Measurements from ENCODE around the gene CCBE1. TPM values are rescaled to one million over a fixed set of nuclear protein-coding genes. Genes with fewer than 3 reads are reported as not detected.
"Not testable (repeated sequence)": the region's sequence is repeated elsewhere in the genome, so short reads cannot be mapped to it uniquely, and the experiment has no call there.

CCBE1 gene
- total and polyA plus RNA-seq, 7 donors = 0.23 to 61.1 (median 38.9) TPM

- no peak for DNase-seq
- TF ChIP-seq EP300 (IDR thresholded peaks at IDR 0.05) = no peak
- no peak for TF ChIP-seq POLR2AphosphoS5 (IDR thresholded peaks at IDR 0.05)
- no peak for TF ChIP-seq CTCF (IDR thresholded peaks at IDR 0.05)
- TF ChIP-seq POLR2A (IDR thresholded peaks at IDR 0.05) = no peak
- no peak overlapping the region for H3K4me3 ChIP-seq
- no peak overlapping the region for H3K27ac ChIP-seq
- H3K9me3 ChIP-seq = no peaks in the 10 kb centered on the region
- H3K36me3 ChIP-seq = no peaks in the 10 kb centered on the region
- no peaks in the 10 kb centered on the region for H3K27me3 ChIP-seq
- H3K4me1 ChIP-seq = no peaks in the 10 kb centered on the region
- intact Hi-C loops (cut with DNase I) = no loop called here
These were observed 42.9 kb upstream of the CCBE1 start for GRCh38 chr18:59740141-59740540.

GRCh38 chr18:59737776-59738300 is 40.6 kb upstream of the CCBE1 start:
- intact Hi-C loops (cut with DNase I) = no loop called here
- Histone ChIP-seq H3K27ac (no peak overlapping the region), H3K27me3 (no peaks in the 10 kb centered on the region), H3K9me3 (no peaks in the 10 kb centered on the region), H3K36me3 (no peaks in the 10 kb centered on the region), H3K4me3 (no peak overlapping the region), H3K4me1 (no peaks in the 10 kb centered on the region)
- no peak for DNase-seq
- TF ChIP-seq POLR2A (IDR thresholded peaks at IDR 0.05) (no peak), POLR2AphosphoS5 (IDR thresholded peaks at IDR 0.05) (no peak), EP300 (IDR thresholded peaks at IDR 0.05) (no peak), CTCF (IDR thresholded peaks at IDR 0.05) (no peak)
- WGBS, 2 donors = 91 to 92% methylated on average over 3 of the region's 3 CpGs

GRCh38 chr18:59737335-59737734 is 40.1 kb upstream of the CCBE1 start:
- intact Hi-C loops (cut with DNase I); H3K4me3 ChIP-seq; H3K36me3 ChIP-seq; H3K9me3 ChIP-seq; DNase-seq; H3K27ac ChIP-seq; H3K27me3 ChIP-seq; H3K4me1 ChIP-seq: not testable (repeated sequence)
- 91 to 92% methylated on average over 7 of the region's 7 CpGs for WGBS, 2 donors

GRCh38 chr18:59736061-59736460 is 38.8 kb upstream of the CCBE1 start:
- TF ChIP-seq CTCF (IDR thresholded peaks at IDR 0.05) (no peak), EP300 (IDR thresholded peaks at IDR 0.05) (no peak), POLR2AphosphoS5 (IDR thresholded peaks at IDR 0.05) (no peak), POLR2A (IDR thresholded peaks at IDR 0.05) (no peak)
- DNase-seq = no peak
- Histone ChIP-seq H3K4me1 (no peaks in the 10 kb centered on the region), H3K27me3 (no peaks in the 10 kb centered on the region), H3K9me3 (no peaks in the 10 kb centered on the region), H3K27ac (no peak overlapping the region), H3K36me3 (no peaks in the 10 kb centered on the region), H3K4me3 (no peak overlapping the region)
- WGBS, 2 donors = 62 to 68% methylated on average over 2 of the region's 2 CpGs
- intact Hi-C loops (cut with DNase I) = no loop called here

GRCh38 chr18:59735269-59735860 is 38.1 kb upstream of the CCBE1 start:
- intact Hi-C loops (cut with DNase I) = no loop called here
- Histone ChIP-seq H3K36me3 (no peaks in the 10 kb centered on the region), H3K4me1 (no peaks in the 10 kb centered on the region), H3K4me3 (no peak overlapping the region), H3K27me3 (no peaks in the 10 kb centered on the region), H3K27ac (no peak overlapping the region), H3K9me3 (no peaks in the 10 kb centered on the region)
- 71 to 100% methylated on average over 1 to 2 of the region's 2 CpGs for whole genome bisulfite sequencing, 2 donors
- no peak for DNase-seq
- TF ChIP-seq POLR2A (IDR thresholded peaks at IDR 0.05) (no peak), POLR2AphosphoS5 (IDR thresholded peaks at IDR 0.05) (no peak), EP300 (IDR thresholded peaks at IDR 0.05) (no peak), CTCF (IDR thresholded peaks at IDR 0.05) (no peak)
